NT2/D1 (cell line): ENCODE data around the gene AK3.

Experiments used
- DNase-seq: peaks from one replicate; pipeline ENCODE4 v3.0.0-alpha.2; 2011; ENCODE audit warnings: low read depth, low spot score
- H3K27me3 ChIP-seq: 2 replicates; pipeline ENCODE4 v1.6.0; 2011; ENCODE audit warnings: mild to moderate bottlenecking; ENCODE audit not compliant: insufficient read length, insufficient read depth
- H3K36me3 ChIP-seq: 2 replicates; pipeline ENCODE4 v1.6.1; 2011; ENCODE audit warnings: mild to moderate bottlenecking, low read length, mixed read lengths; ENCODE audit not compliant: insufficient read depth, insufficient read length
- H3K4me1 ChIP-seq: 2 replicates; pipeline ENCODE4 v1.5.1; 2011; ENCODE audit not compliant: insufficient read depth, insufficient read length
- H3K4me3 ChIP-seq: 2 replicates; pipeline ENCODE4 v1.5.1; 2011; ENCODE audit warnings: low read depth; ENCODE audit not compliant: insufficient read length
- H3K9ac ChIP-seq: 2 replicates; pipeline ENCODE4 v1.6.0; 2011; ENCODE audit warnings: low read depth; ENCODE audit not compliant: insufficient read length
- H3K9me3 ChIP-seq: 2 replicates; pipeline ENCODE4 v1.5.1; 2011; ENCODE audit warnings: mild to moderate bottlenecking, low read length; ENCODE audit not compliant: insufficient read depth
- SUZ12 ChIP-seq: IDR thresholded peaks from 2 replicates; pipeline ENCODE4 v1.6.1; 2011; ENCODE audit not compliant: insufficient read length, insufficient read depth; ENCODE audit errors: extremely low read depth
- YY1 ChIP-seq: IDR thresholded peaks from 2 replicates; pipeline ENCODE4 v1.6.1; 2011; ENCODE audit not compliant: insufficient read length, insufficient read depth
- ZNF274 ChIP-seq: IDR thresholded peaks from 2 replicates; pipeline ENCODE4 v1.6.1; 2011; ENCODE audit warnings: mild to moderate bottlenecking, low read depth, low read length

AK3 gene

DNA sequence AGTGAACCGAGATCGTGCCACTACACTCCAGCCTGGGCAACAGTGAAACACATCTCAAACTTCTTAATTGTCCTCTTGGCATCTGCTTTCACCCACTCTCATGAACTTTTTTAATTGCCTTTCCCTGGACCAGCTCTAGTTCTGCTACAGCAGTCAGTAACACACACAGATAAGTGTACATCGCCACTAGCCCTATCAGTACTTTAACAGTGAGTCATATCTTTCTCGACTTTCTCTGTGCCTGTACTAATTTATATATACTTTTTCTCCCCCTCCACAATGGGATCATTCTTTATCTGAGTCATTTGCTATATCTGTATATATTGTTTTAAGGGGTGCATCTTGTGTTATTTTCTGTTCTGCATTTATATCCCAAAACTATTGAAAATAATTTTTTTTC, 54.9 kb downstream of the AK3 start:
- no peaks in the 10 kb centered on the region for H3K9me3 ChIP-seq
- H3K27me3 ChIP-seq = no peaks in the 10 kb centered on the region
- TF ChIP-seq ZNF274 (no peak), YY1 (no peak)
- no peak overlapping the region for H3K4me3 ChIP-seq
- no peak for DNase-seq
- H3K9ac ChIP-seq = no peak overlapping the region
- no peaks in the 10 kb centered on the region for H3K4me1 ChIP-seq
- H3K36me3 ChIP-seq = peaks cover 41% of the 10 kb centered on the region

DNA sequence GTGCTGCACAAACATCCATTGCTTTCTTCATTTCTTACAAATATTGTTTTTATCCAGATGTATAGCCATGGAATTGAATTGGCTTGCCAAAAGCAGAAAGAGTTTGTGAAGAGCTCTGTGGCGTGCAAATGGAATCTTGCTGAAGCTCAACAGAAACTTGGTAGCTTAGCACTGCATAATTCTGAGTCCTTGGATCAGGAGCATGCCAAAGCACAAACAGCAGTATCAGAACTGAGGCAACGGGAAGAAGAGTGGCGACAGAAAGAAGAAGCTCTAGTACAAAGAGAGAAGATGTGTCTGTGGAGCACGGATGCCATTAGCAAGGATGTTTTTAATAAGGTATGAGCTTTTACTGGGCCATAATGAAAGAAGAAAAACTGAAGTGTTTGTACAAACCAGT, 56.2 kb downstream of the AK3 start:
- TF ChIP-seq SUZ12 = no peak
- no peak for TF ChIP-seq YY1
- no peak for TF ChIP-seq ZNF274
- Histone ChIP-seq H3K36me3 (peaks cover 30% of the 10 kb centered on the region), H3K9ac (no peak overlapping the region), H3K9me3 (no peaks in the 10 kb centered on the region), H3K4me3 (no peak overlapping the region), H3K27me3 (no peaks in the 10 kb centered on the region), H3K4me1 (no peaks in the 10 kb centered on the region)
- no peak for DNase-seq

DNA sequence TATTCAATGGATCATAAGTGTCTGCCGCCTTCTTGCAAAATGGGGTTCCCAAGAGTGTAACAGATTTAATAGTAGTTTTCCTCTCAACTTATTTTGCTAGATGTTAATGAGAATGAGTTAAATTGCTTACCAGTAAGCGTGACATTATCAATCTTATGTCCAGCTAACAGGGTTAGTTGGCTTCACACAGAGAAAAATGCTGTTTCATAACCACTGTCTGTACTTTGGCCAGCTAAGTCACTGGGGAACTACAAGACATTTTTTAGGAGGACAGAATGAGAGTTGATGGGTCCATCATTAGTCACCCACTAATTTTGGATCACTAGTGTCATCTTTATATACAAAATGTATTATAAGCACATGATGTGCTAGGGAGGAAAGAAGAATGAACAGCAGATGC, 60.3 kb downstream of the AK3 start:
- TF ChIP-seq YY1 (no peak), SUZ12 (no peak), ZNF274 (no peak)
- Histone ChIP-seq H3K4me3 (peak overlapping the region; percentile 90), H3K4me1 (no peaks in the 10 kb centered on the region), H3K9ac (peak overlapping the region; percentile 92), H3K36me3 (peaks cover 14% of the 10 kb centered on the region), H3K9me3 (no peaks in the 10 kb centered on the region), H3K27me3 (no peaks in the 10 kb centered on the region)
- DNase-seq = no peak

- H3K36me3 ChIP-seq = peaks cover 8% of the 10 kb centered on the region
- H3K4me1 ChIP-seq = no peaks in the 10 kb centered on the region
Observed at GRCh38 chr9:4680173-4680525, 60.9 kb downstream of the AK3 start.

DNA sequence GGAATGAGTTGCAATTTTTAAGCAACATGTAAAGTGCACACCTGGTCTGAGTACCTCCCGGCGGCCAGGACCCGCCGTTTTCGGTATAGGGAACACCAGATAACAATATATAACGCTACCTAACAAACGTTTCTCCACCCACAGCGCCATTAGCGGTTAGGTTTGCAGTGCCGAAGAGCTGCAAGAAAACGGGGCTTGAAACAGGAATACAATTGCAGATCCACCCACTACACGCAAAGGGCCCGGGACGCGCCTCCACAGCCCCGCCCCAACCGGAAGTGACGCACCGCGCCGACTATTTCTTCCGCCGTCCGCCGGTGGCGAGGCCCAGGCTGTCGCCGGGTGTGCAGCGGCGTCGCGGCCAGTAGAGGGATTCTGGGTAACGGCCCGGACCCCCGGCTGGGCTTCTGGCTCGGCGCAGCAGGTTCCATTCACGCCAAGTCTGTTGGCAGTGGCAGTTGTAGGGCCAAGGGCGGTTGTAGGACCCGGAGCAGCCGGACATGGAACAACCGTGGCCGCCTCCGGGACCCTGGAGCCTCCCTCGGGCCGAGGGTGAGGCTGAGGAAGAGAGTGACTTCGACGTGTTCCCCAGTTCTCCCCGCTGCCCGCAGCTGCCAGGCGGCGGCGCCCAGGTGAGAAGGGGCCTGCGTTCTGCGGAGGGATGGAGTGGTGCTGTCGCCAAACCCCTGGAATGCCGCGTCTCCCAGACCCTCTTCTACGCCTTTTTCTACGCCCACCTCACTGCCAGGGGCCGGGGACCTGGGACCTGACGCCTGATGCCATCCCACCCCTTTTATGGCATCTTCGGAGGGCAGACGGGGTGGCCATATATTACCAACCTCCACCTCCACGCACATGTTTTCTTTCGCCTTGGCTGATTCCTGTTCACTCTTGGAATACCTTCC, 61.5 kb downstream of the AK3 start, which contains the start of gene CDC37L1:
Gene CDC37L1 (plus strand): TSS at position 302 of the 905 bp plus-strand sequence. CDS start 199 bp downstream, at position 501.
- Histone ChIP-seq H3K9me3 (no peaks in the 10 kb centered on the region), H3K4me1 (no peaks in the 10 kb centered on the region), H3K36me3 (peaks cover 3% of the 10 kb centered on the region), H3K9ac (peak within 1 kb of the TSS; percentile 92), H3K4me3 (peak within 1 kb of the TSS; percentile 90), H3K27me3 (no peaks in the 10 kb centered on the region)
- peak; percentile 92 for DNase-seq
- TF ChIP-seq YY1 (peak; percentile 11), SUZ12 (no peak)

More at GRCh38 chr9:4680173-4680525, 60.9 kb downstream of the AK3 start:
- DNase-seq = no peak
- TF ChIP-seq SUZ12 = no peak
- TF ChIP-seq ZNF274 = no peak
- no peak for TF ChIP-seq YY1
- Histone ChIP-seq H3K9me3 (no peaks in the 10 kb centered on the region), H3K27me3 (no peaks in the 10 kb centered on the region), H3K4me3 (peak overlapping the region; percentile 90), H3K9ac (peak overlapping the region; percentile 92)

DNA sequence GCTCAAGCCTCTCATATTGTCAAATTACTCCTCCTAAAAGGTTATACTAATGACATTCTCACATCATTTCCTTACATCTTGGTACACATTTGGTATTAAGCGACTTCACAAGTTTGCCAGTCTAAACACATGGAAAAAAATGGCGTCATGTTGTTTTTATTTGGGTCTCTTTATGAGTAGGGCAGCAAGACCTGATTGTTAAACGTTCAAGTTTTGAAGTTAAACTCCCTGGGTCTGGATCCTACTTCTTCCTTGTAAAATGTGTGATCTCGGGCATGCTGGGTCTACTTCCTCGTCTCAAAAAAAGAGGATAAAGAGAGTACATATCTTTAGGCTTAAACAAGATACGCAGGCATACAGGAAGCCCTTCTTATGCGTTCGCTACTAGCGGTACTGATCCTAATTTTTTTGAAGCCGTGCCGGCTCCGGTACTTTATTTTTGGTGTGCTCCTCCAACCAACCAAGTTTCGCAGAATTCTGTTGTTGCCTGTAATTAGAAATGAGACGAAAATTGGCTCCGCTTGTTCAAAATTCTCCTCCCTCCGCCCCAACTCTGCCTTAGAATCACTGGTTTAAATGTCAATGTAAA, 62.2 kb downstream of the AK3 start:
- H3K9ac ChIP-seq = peak overlapping the region; percentile 90
- H3K36me3 ChIP-seq = peaks cover 3% of the 10 kb centered on the region
- no peaks in the 10 kb centered on the region for H3K27me3 ChIP-seq
- no peaks in the 10 kb centered on the region for H3K9me3 ChIP-seq
- H3K4me1 ChIP-seq = no peaks in the 10 kb centered on the region
- TF ChIP-seq YY1 = no peak
- no peak for DNase-seq
- peak overlapping the region; percentile 90 for H3K4me3 ChIP-seq

GRCh38 chr9:4677392-4677791, 63.6 kb downstream of the AK3 start:
- no peaks in the 10 kb centered on the region for H3K4me1 ChIP-seq
- no peak for TF ChIP-seq YY1
- no peak for TF ChIP-seq SUZ12
- H3K36me3 ChIP-seq = no peaks in the 10 kb centered on the region
- H3K9me3 ChIP-seq = no peaks in the 10 kb centered on the region
- no peak overlapping the region for H3K9ac ChIP-seq
- no peaks in the 10 kb centered on the region for H3K27me3 ChIP-seq
- no peak for DNase-seq
- no peak overlapping the region for H3K4me3 ChIP-seq
